SU-DHL-6 (cell line): ENCODE measurements around the gene CAMK1D.

Experiments
- H2AFZ ChIP-seq: fragments of 200-600 bp; sonication (generic); 2 replicates; pipeline ENCODE4 v1.6.1; 2014; ENCODE audit warnings: low read depth, mild to moderate bottlenecking, moderate library complexity, mixed read lengths, antibody characterized with exemption, low read length; ENCODE audit not compliant: severe bottlenecking
- H3F3A ChIP-seq: fragments of 200-600 bp; shearing (Covaris generic); 2 replicates; pipeline ENCODE4 v1.6.0; 2016; ENCODE audit warnings: antibody characterized with exemption, mild to moderate bottlenecking; ENCODE audit not compliant: insufficient read depth
- H3K27ac ChIP-seq: fragments of 200-600 bp; sonication (generic); 2 replicates; pipeline ENCODE4 v1.5.1; 2016; ENCODE audit warnings: low read depth, mild to moderate bottlenecking, low read length, moderate library complexity, mixed read lengths
- H3K27me3 ChIP-seq: fragments of 200-600 bp; sonication (generic), shearing (Covaris generic); 2 replicates; pipeline ENCODE4 v1.6.0; 2014; ENCODE audit warnings: mild to moderate bottlenecking, low read length
- H3K36me3 ChIP-seq: fragments of 200-600 bp; sonication (generic); 2 replicates; pipeline ENCODE4 v1.6.1; 2014; ENCODE audit warnings: mild to moderate bottlenecking, low read length, mixed read lengths
- H3K4me2 ChIP-seq: fragments of 300-600, 200-600 bp; shearing (Covaris generic), sonication (generic); 2 replicates; pipeline ENCODE4 v1.6.0; 2014; ENCODE audit warnings: low read length, low read depth, mild to moderate bottlenecking; ENCODE audit not compliant: poor library complexity, severe bottlenecking
- H3K4me3 ChIP-seq: fragments of 200-600 bp; sonication (generic); 2 replicates; pipeline ENCODE4 v1.5.1; 2014; ENCODE audit warnings: antibody characterized with exemption, low read length, mild to moderate bottlenecking, mixed read lengths; ENCODE audit not compliant: insufficient read depth, poor library complexity, severe bottlenecking
- H3K79me2 ChIP-seq: fragments of 200-600 bp; sonication (generic); 2 replicates; pipeline ENCODE4 v1.6.1; 2014; ENCODE audit warnings: mild to moderate bottlenecking, low read length, moderate library complexity; ENCODE audit not compliant: insufficient read depth
- H3K9ac ChIP-seq: fragments of 200-600 bp; sonication (generic); 2 replicates; pipeline ENCODE4 v1.7.0; 2014; ENCODE audit warnings: mild to moderate bottlenecking, low read length
- H3K9me2 ChIP-seq: fragments of 200-600 bp; sonication (generic); replicated peaks from 2 replicates; pipeline ENCODE4 v1.6.1; 2014; ENCODE audit warnings: low read length; ENCODE audit not compliant: insufficient read depth
- H3K9me3 ChIP-seq: fragments of 200-600 bp; sonication (generic); 2 replicates; pipeline ENCODE4 v1.6.1; 2014; ENCODE audit warnings: low read length, mixed read lengths; ENCODE audit not compliant: insufficient read depth
- H4K20me1 ChIP-seq: fragments of 200-600 bp; sonication (generic); 2 replicates; pipeline ENCODE4 v1.6.1; 2014; ENCODE audit warnings: low read depth, mild to moderate bottlenecking, antibody characterized with exemption, low read length, moderate library complexity, mixed read lengths
- CTCF ChIP-seq: fragments of 200-600 bp; sonication (generic); IDR thresholded peaks from one replicate; pipeline ENCODE4 v1.5.1; 2017; ENCODE audit warnings: antibody characterized with exemption, mild to moderate bottlenecking, low read length, moderate library complexity; ENCODE audit not compliant: insufficient read depth, poor library complexity, severe bottlenecking
- EZH2phosphoT487 ChIP-seq: fragments of 200-600 bp; sonication (generic), shearing (Covaris generic); conservative IDR thresholded peaks from 2 replicates; pipeline ENCODE4 v1.6.1; 2018; ENCODE audit warnings: mild to moderate bottlenecking, antibody characterized with exemption, low read length, moderate library complexity, mixed read lengths

CAMK1D gene

GRCh38 chr10:12660812-12661211 is 311.5 kb downstream of the CAMK1D start:
- H4K20me1 ChIP-seq: 0 out of 2 replicates have a peak, but pooled peaks cover 3% of the 10 kb centered on the region

DNA sequence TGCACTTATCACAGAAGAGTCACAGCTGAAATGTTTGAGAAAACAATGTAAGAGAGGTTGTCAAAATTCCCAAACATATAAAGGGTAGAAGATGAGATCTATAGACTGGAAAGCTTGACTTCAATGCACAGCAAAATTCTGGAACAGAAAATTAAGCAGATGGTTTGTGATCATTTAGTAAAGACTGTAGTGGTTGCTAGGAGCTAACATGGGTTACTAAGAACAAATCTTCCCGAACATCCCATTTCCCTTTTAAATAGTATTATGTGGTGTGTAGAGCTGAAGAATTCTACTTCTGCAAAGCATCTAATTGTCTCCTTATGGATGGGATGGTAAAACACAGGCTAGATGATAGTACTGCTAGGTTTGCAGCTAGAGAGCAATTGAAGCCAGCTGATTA is 312.3 kb downstream of the CAMK1D start:
- H3K27ac ChIP-seq: no peak overlapping the region
- 0 out of 2 replicates have a peak, but pooled peaks cover 3% of the 10 kb centered on the region for H4K20me1 ChIP-seq
- H3K4me3 ChIP-seq: no peak overlapping the region
- no peak for TF ChIP-seq CTCF
- no peak for TF ChIP-seq EZH2phosphoT487
- no peak overlapping the region for H3K4me2 ChIP-seq
- no peaks in the 10 kb centered on the region for H3K36me3 ChIP-seq
- H2AFZ ChIP-seq: no peak overlapping the region
- H3K9me2 ChIP-seq: no peaks in the 10 kb centered on the region
- H3F3A ChIP-seq: no peaks in the 10 kb centered on the region
- no peak overlapping the region for H3K9ac ChIP-seq
- H3K27me3 ChIP-seq: no peaks in the 10 kb centered on the region
- no peaks in the 10 kb centered on the region for H3K9me3 ChIP-seq
- peaks cover 34% of the 10 kb centered on the region for H3K79me2 ChIP-seq

More at GRCh38 chr10:12660812-12661211, 311.5 kb downstream of the CAMK1D start:
- no peak for TF ChIP-seq EZH2phosphoT487
- no peak overlapping the region for H3K9ac ChIP-seq
- H3K36me3 ChIP-seq: no peaks in the 10 kb centered on the region
- no peak overlapping the region for H3K4me2 ChIP-seq
- H3K4me3 ChIP-seq: no peak overlapping the region
- no peaks in the 10 kb centered on the region for H3F3A ChIP-seq
- H3K79me2 ChIP-seq: peaks cover 35% of the 10 kb centered on the region
- no peak overlapping the region for H2AFZ ChIP-seq
- no peaks in the 10 kb centered on the region for H3K9me3 ChIP-seq
- H3K27me3 ChIP-seq: no peaks in the 10 kb centered on the region
- no peaks in the 10 kb centered on the region for H3K9me2 ChIP-seq
- no peak overlapping the region for H3K27ac ChIP-seq

DNA sequence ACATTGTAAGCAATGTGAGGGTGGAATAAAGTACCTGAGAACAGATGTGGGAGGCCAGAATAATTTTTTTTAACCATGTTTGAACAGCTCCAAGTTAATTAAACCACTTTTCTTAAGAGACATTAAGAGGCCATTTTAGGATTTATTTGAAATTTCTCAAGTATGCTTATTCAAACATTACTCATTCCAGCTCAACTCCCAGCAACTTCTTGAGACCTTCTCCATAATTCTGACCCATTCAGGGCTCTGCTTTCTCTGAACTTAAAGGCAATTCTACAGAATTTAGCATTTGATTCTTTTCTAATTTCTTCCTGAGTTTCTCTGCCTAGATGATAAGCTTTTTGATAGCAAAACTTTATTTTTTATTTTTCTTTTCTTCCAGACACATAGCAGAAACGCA is 314.5 kb downstream of the CAMK1D start:
- Histone ChIP-seq H2AFZ (no peak overlapping the region), H3K79me2 (peaks cover 29% of the 10 kb centered on the region), H4K20me1 (0 out of 2 replicates have a peak, but pooled peaks cover 3% of the 10 kb centered on the region)

More for the DNA sequence above, 314.5 kb downstream of the CAMK1D start:
- Histone ChIP-seq H3K9me2 (no peaks in the 10 kb centered on the region), H3K27ac (no peak overlapping the region), H3K27me3 (no peaks in the 10 kb centered on the region), H3K9ac (no peak overlapping the region), H3K4me3 (no peak overlapping the region), H3F3A (no peaks in the 10 kb centered on the region; the same call in 1 of the 2 replicates), H3K36me3 (peaks cover 8% of the 10 kb centered on the region; the same call in 1 of the 2 replicates), H3K4me2 (no peak overlapping the region), H3K9me3 (no peaks in the 10 kb centered on the region)
- TF ChIP-seq EZH2phosphoT487 (no peak), CTCF (no peak)
